Activated CD8-positive, alpha-beta memory T cell treated with anti-CD3 and anti-CD28 coated beads, Interleukin-2, amount 50 U/mL, for 4 hours (primary cell): ENCODE data around the gene KSR1.
"Not testable (repeated sequence)": the region's sequence is repeated elsewhere in the genome, so short reads cannot be mapped to it uniquely, and the experiment has no call there.

ENCODE experiments used
- DNase-seq: peaks from one replicate; pipeline ENCODE4 v3.0.0-alpha.2; 2020

The KSR1 gene

DNA sequence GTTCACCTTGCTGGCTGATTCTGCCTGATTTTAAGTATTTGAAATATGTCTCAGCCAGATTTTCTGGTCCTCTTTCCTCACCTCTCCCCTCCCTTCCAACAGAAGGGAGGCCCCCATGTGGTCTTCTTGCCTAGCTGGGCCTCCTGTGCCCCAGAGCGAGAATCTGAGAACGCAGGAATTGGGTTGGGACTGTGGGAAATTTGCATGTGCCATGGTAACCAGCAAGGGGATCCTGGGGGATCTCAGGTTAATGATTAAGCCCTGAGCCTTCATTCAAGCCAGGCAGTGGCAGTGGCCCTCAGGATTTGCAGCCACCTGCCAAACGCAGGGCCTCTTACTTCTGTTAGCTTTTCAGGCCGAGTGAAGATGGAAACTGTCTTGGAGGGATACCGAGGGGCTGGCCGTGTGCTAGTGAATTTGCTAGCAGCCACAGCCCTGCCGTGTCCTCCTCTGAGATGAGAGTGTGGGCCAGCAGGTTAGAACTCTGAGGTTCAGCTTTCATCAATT is 40.2 kb downstream of the KSR1 start:
- DNase-seq: no peak

DNA sequence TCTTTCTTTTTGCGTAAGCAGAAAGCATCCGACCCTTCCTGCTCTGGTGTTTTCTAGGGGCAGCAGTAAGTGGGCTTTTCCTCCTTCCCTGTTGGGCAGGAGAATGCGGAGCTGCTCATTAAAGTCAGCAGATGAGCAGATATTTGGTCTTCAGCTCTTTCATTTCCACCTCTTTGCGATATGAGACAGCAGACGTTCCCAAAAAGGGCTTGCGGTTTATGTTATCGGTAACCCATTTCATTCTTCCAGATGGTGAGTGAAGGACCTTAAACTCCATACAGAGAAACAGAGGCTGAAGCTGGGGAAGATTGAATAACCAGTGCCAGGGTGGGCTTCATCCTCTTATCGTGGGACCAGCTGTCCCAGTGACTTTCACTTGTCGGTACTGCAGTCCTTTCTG is 40.7 kb downstream of the KSR1 start:
- DNase-seq: no peak

DNA sequence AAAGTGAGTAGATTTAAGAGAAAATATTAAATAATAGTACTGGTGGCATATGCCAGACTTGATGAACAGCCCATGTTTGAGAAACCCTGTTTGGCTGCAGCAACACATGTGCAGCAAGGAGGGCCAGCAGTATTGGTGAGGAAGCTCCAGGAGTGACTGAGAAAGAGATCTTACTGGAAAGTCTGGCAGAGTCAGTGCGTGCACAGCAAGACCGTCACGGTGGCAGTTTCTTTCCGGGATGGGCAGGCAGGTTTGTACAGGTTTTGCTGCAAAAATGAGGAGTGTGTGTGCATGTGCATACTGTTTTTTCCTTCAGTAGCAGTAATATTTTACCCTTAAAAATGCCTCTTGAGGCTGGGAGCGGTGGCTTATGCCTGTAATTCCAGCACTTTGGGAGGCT is 41.4 kb downstream of the KSR1 start:
- DNase-seq: no peak

DNA sequence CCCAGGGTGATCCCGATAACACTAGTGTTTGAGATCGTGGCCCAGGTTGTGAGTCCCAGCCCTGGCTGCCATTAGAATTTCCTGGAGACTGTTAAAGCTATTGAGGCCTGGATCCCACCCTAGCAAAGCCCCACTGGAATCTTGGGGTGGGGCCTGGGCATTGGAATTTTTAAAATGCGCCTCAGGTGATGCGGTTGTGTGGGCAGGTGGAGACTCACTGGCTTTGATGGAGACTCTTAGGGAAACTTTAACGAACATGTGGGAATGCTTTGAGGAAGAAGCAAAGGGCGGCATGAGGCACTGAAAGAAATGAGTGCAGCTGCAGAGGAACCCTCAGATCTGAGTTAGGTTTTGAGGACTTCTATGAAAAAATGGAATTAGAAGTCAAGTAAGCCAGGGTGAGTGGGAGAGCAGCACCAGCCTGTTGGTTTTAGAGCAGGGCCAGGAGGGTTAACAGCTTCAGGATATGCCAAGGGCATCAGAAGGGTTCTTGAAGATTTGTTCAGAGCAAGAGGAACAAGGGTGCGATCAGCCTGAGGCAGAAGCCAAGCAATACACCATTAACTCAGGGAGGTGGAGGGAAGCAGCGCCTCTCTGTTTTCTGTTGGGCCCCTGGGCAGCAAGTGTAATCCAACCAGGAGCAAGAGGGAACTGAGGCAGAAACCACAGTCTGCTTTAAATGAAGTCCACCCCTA is 42.5 kb downstream of the KSR1 start:
- no peak for DNase-seq

DNA sequence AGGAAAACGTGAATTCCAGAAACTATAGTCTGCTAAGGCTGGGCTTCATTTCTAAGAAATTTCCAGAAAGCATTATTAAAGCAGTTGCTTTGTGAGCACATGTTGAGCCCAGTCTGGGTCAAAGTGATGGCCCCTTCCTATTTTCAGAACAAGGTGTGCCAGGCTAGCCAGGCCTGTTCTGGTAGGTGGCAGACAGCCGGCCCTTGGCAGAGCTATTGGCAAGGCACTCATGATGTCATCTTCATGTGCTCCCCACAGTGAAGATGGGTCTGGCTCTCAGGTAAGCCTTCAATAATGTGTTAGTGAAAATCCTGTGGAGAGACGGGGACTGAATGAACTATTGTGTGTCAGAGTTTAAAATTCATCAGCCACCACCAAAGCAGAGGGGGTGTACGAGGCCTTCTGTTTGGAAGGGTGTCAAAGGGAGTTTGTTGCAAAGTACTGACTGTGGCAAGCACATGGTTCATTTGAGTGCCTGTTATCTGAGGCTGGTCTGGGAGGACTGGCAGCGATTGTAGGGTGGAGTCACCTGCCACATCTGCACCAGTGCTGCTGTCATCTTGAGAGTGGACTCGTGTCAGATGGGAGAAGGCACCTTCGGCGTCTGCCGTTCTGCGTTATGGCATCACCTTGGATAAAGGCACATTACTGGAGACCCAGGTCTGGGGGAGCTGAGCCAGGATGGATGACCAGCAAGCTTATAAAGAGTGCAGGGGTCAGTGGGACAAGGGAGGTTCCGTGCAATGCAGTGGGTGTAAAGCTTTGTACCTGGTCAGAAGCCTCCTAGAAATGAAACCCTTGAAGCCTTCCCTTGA is 43.4 kb downstream of the KSR1 start:
- DNase-seq: no peak

DNA sequence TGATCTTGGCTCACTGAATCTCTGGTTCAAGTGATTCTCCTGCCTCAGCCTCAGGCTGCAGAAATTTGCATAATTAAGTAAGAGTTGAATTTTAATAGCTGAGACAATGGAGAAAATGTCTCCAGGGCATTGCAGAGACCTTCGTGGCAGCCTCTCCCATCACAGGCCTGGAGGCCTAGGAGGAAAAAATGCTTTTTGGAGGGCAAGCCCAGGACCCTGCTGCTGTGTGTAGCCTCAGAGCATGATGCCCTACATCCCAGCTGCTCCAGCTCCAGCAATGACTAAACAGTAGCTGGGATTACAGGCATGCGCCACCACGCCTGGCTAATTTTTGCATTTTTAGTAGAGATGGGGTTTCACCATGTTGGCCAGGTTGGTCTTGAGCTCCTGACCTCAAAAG is 45.1 kb downstream of the KSR1 start:
- not testable (repeated sequence) for DNase-seq

DNA sequence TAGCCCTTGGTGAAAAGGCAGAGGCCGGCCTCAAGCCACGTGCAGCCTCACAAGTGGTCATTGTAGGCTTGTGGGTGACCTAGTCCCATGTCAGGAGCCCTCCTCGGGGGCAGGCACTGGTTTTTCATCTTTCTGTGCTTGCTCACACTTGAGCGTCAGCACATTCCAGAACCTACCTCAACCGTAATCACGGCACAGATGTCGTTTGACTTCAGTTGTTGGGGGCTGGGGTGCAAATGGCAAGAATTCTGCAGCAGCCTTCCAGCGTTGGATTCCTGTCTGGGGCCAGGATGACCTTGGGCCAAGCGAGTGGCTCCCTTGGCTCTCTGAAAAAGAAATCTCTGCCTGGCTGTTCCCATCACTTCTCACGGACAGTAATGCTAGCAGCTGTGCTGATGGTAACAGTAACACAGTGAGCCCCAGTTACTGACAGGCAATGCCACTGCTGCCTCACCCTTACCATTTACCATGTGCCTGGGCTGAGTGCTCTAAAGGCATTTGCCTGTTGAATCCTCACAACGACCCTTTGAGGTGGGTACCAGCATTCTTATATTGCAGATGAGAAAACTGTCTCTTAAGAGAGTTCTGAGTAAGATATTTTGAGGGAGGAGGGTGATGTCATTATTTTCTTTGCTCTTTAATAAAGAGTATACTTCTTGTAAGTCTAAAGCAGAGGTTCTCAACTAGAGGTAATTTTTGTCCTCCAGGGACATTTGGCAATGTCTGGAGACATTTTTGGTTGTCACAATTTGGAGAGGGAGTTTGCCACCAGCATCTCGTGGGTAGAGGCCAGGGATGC is 46.5 kb downstream of the KSR1 start:
- no peak for DNase-seq

DNA sequence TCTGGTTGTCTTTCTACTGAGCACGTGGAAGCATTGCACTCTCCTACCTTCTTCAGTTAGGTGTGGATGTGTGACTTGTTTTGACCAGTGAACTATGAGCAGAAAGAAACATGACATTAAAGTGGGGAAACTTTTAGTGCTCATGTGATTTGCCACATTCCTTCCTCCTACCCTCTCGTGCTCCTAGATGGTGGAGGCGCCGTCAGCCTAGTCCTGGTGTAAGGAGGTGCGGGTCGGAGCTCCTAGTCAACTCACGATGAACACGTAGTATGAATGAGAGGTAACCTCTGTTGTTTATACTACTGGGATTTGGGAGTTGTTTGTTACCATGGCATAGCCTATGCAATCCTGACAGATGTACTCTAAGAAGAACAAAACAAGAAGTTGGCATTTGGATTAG is 47.4 kb downstream of the KSR1 start:
- no peak for DNase-seq

DNA sequence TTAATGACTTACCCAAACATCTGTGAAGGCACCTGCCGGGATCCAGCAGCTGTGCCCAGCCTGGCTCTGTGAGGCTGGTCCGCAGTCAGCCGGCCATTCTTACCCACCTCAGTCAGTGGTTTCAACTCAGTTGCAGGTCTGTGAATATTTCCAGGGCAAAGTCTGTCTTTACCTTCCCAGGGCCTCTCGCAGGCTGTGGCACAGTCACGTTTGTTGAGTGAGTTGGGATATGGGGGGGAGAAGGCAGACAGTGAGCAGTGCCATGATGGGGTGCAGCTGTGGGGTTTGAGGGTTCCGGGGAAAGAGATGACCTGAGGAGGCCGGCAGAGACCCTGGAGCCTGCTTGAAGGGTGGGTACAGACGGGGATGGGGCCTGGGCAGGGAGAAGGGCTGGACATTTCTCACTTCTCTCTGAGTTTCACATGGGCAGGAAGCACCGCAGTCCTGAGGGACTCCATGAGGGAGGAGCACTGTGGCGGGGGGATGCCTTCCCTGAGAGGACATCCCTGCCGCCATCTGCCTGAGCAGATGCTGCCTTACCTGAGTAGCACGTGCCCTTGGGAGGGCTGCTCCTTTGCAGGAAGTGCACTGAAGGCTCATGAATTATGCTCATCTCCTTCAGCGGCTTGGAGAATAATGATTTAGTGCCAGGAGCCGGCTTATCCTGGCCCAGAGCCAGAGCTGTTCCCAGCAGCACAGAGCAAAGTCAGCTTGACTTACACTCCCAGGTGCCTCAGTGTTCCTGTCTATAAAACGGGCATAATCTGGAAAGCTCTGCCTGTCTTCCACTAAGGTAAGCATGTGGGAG is 48.1 kb downstream of the KSR1 start:
- no peak for DNase-seq

DNA sequence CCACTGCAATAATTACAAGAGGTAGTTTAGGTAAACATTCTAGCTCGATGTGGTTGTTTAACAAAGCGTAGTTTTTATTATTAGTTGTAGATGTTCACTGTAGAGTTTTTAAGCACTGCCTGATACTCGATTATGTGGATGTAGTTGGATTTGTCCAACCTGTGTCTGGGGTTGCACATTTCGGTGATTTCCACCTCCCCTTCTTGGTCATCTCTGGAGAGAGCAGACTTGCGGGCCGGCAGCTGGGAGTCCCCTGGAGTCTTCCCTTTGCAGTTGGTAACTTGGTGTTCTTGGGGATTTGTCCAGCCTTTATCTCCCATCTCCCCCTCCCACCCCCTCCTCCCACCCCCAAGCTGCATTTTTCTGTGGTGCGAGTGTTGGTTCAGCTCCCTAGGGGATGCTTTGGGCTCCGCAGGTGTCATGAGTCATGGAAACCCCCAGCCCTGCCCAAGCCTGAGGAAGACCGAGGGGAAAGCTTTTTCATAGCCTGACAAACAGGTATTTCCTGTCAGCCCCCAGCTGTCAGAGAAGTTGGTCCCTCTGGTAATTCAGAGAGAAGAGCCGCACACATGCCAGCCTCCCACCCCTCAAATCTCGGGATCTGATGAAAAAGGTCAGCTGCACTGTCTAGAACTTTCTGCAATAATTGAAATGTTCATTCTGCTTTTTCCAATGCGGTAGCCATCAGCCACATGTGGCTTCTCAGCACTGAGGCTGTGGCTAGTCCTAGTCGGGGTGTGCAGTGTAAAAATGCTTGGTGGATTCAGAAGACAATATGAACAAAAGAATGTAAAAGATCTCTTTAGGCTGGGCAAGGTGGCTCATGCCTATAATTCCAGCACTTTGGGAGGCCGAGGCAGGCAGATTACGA is 50.3 kb downstream of the KSR1 start:
- no peak for DNase-seq

DNA sequence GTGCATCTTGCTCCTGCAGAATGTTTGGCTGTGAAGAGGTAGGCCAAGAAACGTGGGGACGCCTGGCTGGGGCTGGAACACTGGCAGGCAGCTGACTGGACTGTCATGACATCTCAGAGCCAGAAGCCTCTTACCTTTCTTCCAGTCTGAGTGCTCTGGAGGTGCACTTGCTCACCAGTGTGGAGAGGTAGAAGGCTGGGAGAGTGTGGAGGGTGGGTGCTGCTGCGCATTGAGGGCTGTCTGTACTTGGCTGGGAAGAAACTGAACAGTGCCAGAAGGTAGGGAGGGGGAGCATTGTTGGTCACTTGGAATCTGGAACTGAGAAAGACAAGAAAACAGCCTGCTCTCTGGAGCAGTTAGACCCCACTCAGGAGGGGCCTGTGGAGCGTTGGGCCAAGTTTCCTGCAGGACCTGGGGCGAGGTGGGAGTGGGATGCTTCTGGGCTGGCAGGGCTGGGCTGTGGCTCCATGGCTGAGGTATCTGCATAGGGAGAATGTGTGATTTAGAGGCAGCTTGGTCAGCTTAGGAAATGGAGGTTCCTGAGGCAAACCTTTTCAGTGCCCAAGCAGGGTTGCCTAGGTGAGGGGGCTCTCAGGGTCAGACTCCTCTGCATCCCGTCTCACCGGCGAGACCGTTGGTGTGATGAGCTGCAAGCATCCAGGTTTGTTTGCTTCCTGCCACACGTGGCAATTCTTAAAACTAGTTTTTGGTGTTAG is 55.1 kb downstream of the KSR1 start:
- DNase-seq: no peak

DNA sequence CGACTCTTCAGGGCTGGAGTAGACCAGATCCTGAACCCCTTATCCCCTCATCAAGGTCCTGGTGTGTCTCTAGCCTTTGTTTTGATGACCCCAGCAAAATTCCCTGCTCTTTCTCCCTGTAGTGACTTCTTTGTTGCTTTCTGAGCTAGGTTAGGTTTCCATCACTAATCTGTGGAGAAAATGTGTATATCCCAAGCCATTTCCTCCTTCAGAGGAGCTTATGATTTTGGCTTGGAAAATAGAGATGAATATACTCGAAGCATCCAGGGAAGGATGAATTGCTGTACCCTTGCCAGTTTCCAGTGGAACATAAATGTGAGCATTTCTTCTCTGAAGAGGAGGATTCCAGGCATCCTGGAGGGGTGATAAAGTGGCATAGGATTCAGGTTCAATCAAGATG is 55.8 kb downstream of the KSR1 start:
- no peak for DNase-seq

DNA sequence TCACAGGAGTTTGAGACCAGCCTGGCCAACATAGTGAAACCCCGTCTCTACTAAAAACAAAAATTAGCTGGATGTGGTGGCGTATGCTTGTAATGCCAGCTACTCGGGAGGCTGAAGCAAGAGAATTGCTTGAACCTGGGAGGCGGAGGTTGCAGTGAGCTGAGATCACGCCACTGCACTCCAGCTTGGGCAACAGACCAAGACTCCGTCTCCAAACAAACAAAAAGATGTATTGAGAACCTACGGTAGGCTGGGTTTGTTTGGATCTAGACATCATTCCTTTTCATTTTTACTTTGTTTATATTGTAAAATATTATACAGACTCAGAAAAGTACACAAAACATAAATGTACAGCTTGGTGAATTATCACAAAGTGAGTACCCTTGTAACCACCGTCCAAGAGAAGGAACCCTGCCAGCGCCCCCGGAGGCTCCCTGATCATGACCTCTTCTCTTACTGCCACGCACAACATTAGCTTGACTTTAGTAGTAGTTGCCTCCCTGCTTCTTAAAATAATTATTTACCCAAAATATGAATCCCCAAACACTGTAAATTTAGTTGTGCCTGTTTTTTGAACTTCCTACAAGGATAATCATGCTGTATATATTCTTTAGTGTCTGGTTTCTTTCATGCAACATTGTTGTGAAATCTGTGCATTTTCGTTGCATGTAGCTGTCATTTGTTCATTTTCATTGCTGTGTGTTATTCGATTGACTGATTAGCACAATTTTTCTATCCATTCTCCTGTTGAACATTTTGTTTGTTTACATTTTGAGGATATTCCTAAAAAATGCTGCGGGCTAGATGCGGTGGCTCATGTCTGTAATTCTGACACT is 56.5 kb downstream of the KSR1 start:
- DNase-seq: no peak

DNA sequence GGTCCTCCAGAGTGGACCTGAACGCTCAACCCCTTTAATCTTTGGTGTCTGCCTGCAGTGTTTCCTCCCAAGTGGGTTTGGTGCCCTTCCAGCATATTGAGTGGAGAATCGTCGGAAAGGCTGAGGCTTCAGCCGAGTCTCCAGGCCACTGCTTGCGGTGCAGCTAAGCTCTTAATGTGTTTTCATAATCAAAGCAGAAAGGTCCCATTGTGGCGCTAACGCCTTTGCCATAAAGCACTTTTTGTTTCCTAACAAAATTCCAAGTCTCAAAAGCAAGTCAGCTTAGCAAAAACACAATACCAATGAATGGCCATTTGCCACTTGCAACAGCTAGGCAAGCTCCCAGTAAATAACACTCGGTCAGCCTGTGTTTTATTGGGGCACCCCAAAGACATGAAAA is 57.6 kb downstream of the KSR1 start:
- no peak for DNase-seq

DNA sequence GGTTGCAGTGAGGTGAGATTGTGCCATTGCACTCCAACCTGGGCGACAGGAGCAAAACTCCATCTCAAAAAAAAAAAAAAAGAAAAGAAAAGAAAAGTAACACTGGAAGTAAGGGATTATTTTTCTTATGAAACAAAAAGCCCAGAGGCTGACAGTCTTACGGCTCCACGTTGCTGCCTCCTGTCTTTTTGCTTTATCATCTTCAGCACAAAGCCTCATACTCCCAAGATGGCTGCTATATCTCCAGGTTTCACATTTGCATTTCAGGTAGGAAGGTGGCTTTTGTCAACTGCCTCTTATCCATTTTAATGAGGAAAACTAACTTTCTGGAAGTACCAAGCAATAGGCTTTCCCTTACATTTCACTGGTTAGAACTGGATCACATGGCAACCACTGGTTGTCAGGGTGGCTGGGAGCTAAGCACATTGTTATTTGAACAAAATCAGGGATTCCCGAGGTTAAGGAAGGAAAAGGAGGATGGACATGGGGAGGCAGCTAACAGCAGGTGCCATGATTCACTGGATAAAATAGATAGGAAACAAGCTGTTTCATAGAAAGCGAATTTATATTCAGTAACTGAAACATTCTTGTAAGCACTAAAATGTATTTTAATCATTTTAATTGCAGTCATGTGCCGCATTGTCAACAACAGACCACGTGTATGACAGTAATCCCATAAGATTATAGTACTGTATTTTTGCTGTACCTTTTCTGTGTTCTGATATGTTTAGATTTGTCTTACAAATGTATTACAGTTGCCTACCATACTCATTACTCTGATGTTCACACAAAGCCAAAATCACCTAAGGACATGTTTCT is 58.6 kb downstream of the KSR1 start:
- no peak for DNase-seq

DNA sequence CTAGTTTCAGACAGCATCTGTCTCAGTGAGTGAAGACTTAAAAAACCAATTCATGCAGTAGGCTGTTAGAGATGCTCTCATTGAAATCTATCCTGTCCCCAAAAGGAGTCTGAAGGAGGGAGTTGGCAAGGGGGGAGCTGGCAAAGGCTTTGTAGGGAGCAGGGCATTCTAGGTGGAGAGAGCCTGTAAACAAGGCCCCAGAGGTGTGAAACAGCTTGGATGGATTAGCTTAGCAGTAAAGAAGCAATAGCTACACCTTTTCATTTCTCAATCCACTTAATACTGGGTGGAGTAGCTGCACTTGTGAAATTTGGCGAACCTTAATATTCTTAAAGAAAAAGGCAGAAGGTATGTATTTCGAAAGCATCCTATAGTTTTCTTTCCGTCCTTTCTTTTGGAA is 61.8 kb downstream of the KSR1 start:
- no peak for DNase-seq

DNA sequence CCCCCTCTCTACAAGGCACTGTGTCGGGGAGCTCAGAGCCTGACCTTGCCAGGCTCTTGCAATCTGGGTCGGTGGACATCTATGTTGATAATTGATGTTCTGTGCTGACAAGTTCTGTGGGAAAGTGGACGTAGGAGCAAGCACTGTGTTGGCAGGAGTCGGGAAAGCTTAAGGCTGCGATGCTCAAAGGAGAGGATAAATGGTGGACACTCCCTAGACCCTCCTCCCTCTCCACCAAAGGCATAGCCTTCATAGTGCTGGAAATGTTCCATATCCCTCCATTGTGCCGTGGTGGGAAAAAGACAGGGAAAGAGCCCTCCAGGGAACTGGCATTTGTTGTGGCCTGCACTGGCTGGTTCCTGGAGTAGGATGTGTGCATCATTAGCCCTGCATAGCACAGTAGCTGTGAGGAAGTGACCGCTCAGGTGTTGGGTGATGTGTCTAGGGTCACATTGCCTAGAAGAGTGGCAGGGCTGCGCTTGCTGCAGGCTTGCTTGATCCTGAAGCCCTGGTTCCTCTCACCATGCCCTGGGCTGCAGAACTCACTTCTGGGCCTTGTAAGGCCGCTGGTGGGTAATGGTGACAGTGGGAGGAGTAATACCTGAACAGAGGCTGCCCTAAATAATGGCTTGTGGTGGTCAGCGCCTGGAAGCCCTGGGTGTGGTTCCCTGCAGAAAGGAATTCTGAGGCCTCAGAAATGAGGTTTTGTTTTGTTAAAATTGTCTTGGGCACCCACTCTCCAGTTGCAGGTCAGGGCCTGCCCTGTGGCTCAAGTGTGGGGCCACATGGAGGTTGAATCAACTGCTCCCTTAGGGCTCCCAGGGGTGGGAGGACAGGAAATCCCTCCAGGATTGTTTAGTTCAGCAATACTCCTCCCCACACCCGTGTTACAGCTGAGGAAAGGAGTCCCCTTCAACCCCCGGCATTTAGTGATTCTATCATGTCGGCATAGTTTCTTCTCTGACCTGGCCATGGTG is 62.6 kb downstream of the KSR1 start:
- no peak for DNase-seq

DNA sequence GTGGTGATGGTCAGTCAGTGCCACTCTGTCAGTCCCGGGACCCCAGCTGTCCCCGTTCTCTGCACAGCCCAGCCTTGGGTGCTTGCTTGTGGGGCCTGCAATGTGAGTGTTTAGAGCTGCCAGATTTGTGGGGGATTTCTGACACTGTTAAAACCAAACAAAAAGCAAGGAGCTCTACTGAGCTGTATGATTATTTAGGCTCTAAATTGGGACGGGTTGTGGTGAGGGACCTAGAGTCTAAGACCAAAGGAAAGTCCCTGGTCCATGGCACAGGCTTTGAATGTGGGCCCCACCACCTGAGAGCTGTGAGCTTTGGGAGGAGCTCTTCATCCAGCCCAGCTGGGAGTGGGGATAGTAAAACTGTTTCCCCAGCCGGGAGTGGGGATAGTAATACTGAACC is 63.3 kb downstream of the KSR1 start:
- no peak for DNase-seq
